Measurements from ENCODE around the gene AHNAK2.

DNA sequence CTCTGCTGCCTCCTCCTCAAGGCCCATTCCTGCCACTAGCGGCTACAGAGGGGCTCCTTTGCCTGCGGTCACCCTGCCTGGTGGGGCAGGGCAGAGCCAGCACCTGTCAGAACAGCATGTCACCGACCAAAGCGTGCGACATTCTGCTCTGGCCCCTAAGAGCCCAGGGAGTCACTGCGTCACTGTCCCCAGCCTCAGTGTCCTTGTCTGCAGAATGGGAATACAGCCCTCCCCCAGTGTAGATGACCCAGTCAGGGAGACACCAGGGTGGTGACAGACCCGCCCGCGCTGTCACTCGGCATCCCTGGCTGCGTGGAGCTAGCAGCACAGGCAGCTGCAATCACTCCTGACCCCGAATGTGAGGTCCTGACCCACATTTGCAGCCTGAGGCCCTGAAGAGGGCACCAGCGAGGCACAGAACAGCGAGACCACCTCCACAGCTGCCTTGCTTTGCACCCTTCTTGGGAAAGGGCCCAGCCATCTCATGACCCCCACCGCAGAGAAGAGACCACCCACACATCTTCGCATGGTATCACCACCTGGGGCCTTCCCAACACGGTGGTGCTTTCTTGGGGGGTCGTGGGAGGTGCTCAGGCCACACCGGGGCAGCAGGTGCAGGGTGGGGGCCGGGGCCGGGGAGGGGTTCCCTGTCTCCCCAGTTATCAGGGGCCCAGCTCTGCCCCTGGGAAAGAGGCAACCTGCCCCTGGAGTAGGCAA, 2.5 kb downstream of the AHNAK2 start:
- TF ChIP-seq SNIP1 (IDR thresholded peaks at IDR 0.05; ENCODE audit: low read depth) = no peak
- TF ChIP-seq, protein P1, sequence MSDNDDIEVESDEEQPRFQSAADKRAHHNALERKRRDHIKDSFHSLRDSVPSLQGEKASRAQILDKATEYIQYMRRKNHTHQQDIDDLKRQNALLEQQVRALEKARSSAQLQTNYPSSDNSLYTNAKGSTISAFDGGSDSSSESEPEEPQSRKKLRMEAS (CRISPR knock-in tag; IDR thresholded peaks at IDR 0.05) = no peak
- TF ChIP-seq, protein P2, sequence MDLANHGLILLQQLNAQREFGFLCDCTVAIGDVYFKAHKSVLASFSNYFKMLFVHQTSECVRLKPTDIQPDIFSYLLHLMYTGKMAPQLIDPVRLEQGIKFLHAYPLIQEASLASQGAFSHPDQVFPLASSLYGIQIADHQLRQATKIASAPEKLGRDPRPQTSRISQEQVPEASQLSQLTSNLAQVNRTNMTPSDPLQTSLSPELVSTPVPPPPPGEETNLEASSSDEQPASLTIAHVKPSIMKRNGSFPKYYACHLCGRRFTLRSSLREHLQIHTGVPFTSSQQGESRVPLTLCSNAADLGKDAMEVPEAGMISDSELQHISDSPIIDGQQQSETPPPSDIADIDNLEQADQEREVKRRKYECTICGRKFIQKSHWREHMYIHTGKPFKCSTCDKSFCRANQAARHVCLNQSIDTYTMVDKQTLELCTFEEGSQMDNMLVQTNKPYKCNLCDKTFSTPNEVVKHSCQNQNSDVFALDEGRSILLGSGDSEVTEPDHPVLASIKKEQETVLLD (IDR thresholded peaks at IDR 0.05) = no peak
- no peak for TF ChIP-seq ZKSCAN1 (IDR thresholded peaks at IDR 0.05; ENCODE audit: low read depth, low read length)
- TF ChIP-seq, protein P3, sequence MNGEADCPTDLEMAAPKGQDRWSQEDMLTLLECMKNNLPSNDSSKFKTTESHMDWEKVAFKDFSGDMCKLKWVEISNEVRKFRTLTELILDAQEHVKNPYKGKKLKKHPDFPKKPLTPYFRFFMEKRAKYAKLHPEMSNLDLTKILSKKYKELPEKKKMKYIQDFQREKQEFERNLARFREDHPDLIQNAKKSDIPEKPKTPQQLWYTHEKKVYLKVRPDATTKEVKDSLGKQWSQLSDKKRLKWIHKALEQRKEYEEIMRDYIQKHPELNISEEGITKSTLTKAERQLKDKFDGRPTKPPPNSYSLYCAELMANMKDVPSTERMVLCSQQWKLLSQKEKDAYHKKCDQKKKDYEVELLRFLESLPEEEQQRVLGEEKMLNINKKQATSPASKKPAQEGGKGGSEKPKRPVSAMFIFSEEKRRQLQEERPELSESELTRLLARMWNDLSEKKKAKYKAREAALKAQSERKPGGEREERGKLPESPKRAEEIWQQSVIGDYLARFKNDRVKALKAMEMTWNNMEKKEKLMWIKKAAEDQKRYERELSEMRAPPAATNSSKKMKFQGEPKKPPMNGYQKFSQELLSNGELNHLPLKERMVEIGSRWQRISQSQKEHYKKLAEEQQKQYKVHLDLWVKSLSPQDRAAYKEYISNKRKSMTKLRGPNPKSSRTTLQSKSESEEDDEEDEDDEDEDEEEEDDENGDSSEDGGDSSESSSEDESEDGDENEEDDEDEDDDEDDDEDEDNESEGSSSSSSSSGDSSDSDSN (IDR thresholded peaks at IDR 0.05; ENCODE audit: borderline replicate concordance in 1 of 2, low read depth in 2 of 2, low read length in 2 of 2) = no peak
- no peak for TF ChIP-seq POLR2AphosphoS5 (IDR thresholded peaks at IDR 0.05; ENCODE audit: control insufficient read depth, insufficient read depth, low read depth, low read length)
- TF ChIP-seq MBD2 (IDR thresholded peaks at IDR 0.05; ENCODE audit: borderline replicate concordance, low read depth) = no peak
- TF ChIP-seq, protein P4, sequence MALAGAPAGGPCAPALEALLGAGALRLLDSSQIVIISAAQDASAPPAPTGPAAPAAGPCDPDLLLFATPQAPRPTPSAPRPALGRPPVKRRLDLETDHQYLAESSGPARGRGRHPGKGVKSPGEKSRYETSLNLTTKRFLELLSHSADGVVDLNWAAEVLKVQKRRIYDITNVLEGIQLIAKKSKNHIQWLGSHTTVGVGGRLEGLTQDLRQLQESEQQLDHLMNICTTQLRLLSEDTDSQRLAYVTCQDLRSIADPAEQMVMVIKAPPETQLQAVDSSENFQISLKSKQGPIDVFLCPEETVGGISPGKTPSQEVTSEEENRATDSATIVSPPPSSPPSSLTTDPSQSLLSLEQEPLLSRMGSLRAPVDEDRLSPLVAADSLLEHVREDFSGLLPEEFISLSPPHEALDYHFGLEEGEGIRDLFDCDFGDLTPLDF (CRISPR knock-in tag; IDR thresholded peaks at IDR 0.05) = no peak
- TF ChIP-seq CSDE1 (IDR thresholded peaks at IDR 0.05) = no peak
- no peak for TF ChIP-seq BRD4 (IDR thresholded peaks at IDR 0.05)

Measured in K562 (cell line).